ENCODE measurements around the gene CDK1.

Gene CDK1

GRCh38 chr10:60821656-60822055 is 43.4 kb downstream of the CDK1 start:
- H3K9me3 ChIP-seq (ENCODE audit: insufficient read depth, low read length): no peaks in the 10 kb centered on the region
- TF ChIP-seq CTCF (IDR thresholded peaks at IDR 0.05; ENCODE audit: low read depth, low read length): no peak
- TF ChIP-seq EZH2phosphoT487 (IDR thresholded peaks at IDR 0.05; ENCODE audit: low read depth): no peak
- H3K4me1 ChIP-seq (ENCODE audit: low read length): peaks cover 6% of the 10 kb centered on the region
- no peaks in the 10 kb centered on the region for H4K20me1 ChIP-seq (ENCODE audit: insufficient read depth, low read length)
- no peaks in the 10 kb centered on the region for H3K36me3 ChIP-seq (replicated peaks; ENCODE audit: low read depth, low read length)
- no peaks in the 10 kb centered on the region for H3K27me3 ChIP-seq (ENCODE audit: low read depth, low read length)
- no peak overlapping the region for H3K4me3 ChIP-seq (ENCODE audit: low read length)
- no peak overlapping the region for H3K4me2 ChIP-seq (ENCODE audit: low read length)
- H2AFZ ChIP-seq (ENCODE audit: low read depth, low read length): no peak overlapping the region
- no peaks in the 10 kb centered on the region for H3K79me2 ChIP-seq (ENCODE audit: low read length)
- H3K9ac ChIP-seq (ENCODE audit: low read length): no peak overlapping the region
- H3K27ac ChIP-seq (ENCODE audit: low read length): no peak overlapping the region

- TF ChIP-seq CTCF (IDR thresholded peaks at IDR 0.05; ENCODE audit: low read depth, low read length): no peak
- no peak for TF ChIP-seq EZH2phosphoT487 (IDR thresholded peaks at IDR 0.05; ENCODE audit: low read depth)
- H3K27me3 ChIP-seq (ENCODE audit: low read depth, low read length): no peaks in the 10 kb centered on the region
- H3K27ac ChIP-seq (ENCODE audit: low read length): no peak overlapping the region
- H3K79me2 ChIP-seq (ENCODE audit: low read length): no peaks in the 10 kb centered on the region
- no peak overlapping the region for H3K9ac ChIP-seq (ENCODE audit: low read length)
- H3K4me1 ChIP-seq (ENCODE audit: low read length): no peaks in the 10 kb centered on the region
- H2AFZ ChIP-seq (ENCODE audit: low read depth, low read length): no peak overlapping the region
- H3K36me3 ChIP-seq (replicated peaks; ENCODE audit: low read depth, low read length): no peaks in the 10 kb centered on the region
- no peak overlapping the region for H3K4me2 ChIP-seq (ENCODE audit: low read length)
- no peak overlapping the region for H3K4me3 ChIP-seq (ENCODE audit: low read length)
- H3K9me3 ChIP-seq (ENCODE audit: insufficient read depth, low read length): no peaks in the 10 kb centered on the region
- no peaks in the 10 kb centered on the region for H4K20me1 ChIP-seq (ENCODE audit: insufficient read depth, low read length)
These were observed 44.5 kb downstream of the CDK1 start for GRCh38 chr10:60822809-60823208.

GRCh38 chr10:60823324-60823723 is 45.0 kb downstream of the CDK1 start:
- H3K4me1 ChIP-seq (ENCODE audit: low read length): no peaks in the 10 kb centered on the region
- H4K20me1 ChIP-seq (ENCODE audit: insufficient read depth, low read length): no peaks in the 10 kb centered on the region
- H3K36me3 ChIP-seq (replicated peaks; ENCODE audit: low read depth, low read length): no peaks in the 10 kb centered on the region
- no peak for TF ChIP-seq CTCF (IDR thresholded peaks at IDR 0.05; ENCODE audit: low read depth, low read length)
- no peak for TF ChIP-seq EZH2phosphoT487 (IDR thresholded peaks at IDR 0.05; ENCODE audit: low read depth)
- no peak overlapping the region for H2AFZ ChIP-seq (ENCODE audit: low read depth, low read length)
- no peak overlapping the region for H3K9ac ChIP-seq (ENCODE audit: low read length)
- no peaks in the 10 kb centered on the region for H3K27me3 ChIP-seq (ENCODE audit: low read depth, low read length)
- H3K4me2 ChIP-seq (ENCODE audit: low read length): no peak overlapping the region
- no peaks in the 10 kb centered on the region for H3K9me3 ChIP-seq (ENCODE audit: insufficient read depth, low read length)
- no peak overlapping the region for H3K27ac ChIP-seq (ENCODE audit: low read length)
- H3K4me3 ChIP-seq (ENCODE audit: low read length): no peak overlapping the region
- no peaks in the 10 kb centered on the region for H3K79me2 ChIP-seq (ENCODE audit: low read length)

GRCh38 chr10:60825520-60825919 is 47.2 kb downstream of the CDK1 start:
- Histone ChIP-seq H2AFZ (ENCODE audit: low read depth, low read length) (no peak overlapping the region), H3K4me3 (ENCODE audit: low read length) (no peak overlapping the region), H3K79me2 (ENCODE audit: low read length) (no peaks in the 10 kb centered on the region), H4K20me1 (ENCODE audit: insufficient read depth, low read length) (no peaks in the 10 kb centered on the region), H3K4me1 (ENCODE audit: low read length) (no peaks in the 10 kb centered on the region), H3K27me3 (ENCODE audit: low read depth, low read length) (no peaks in the 10 kb centered on the region), H3K36me3 (replicated peaks; ENCODE audit: low read depth, low read length) (no peaks in the 10 kb centered on the region), H3K4me2 (ENCODE audit: low read length) (no peak overlapping the region), H3K9ac (ENCODE audit: low read length) (no peak overlapping the region), H3K27ac (ENCODE audit: low read length) (no peak overlapping the region), H3K9me3 (ENCODE audit: insufficient read depth, low read length) (no peaks in the 10 kb centered on the region)
- TF ChIP-seq EZH2phosphoT487 (IDR thresholded peaks at IDR 0.05; ENCODE audit: low read depth) (no peak), CTCF (IDR thresholded peaks at IDR 0.05; ENCODE audit: low read depth, low read length) (no peak)
